SK-N-SH treated with all-trans-retinoic acid at 6 μM for 48 hours (cell line): ENCODE measurements around the gene SUCO.

Experiments used
- ATAC-seq: fragments of 200-7000 bp; cut with Tn5 transposase; 3 replicates; pipeline ENCODE4 v1.9.1; 2020; ENCODE audit warnings: mild to moderate bottlenecking, moderate library complexity
- ARNTL ChIP-seq: fragments of 450-650 bp; formaldehyde crosslinking; IDR thresholded peaks from 2 replicates; pipeline ENCODE4 v1.5.0; 2020; ENCODE audit warnings: low read depth, mild to moderate bottlenecking, moderate library complexity, borderline replicate concordance
- BACH2 ChIP-seq: fragments of 250-450 bp; sonication (Bioruptor Pico); IDR thresholded peaks from 2 replicates; pipeline ENCODE4 v1.9.0; 2021; ENCODE audit warnings: mild to moderate bottlenecking, borderline replicate concordance
- CREB5 ChIP-seq: fragments of 250-450 bp; sonication (Bioruptor Pico); IDR thresholded peaks from 2 replicates; pipeline ENCODE4 v1.5.1; 2020; ENCODE audit warnings: low read depth, mild to moderate bottlenecking, moderate library complexity
- CSRNP3 ChIP-seq: fragments of 250-450 bp; sonication (Bioruptor Pico); IDR thresholded peaks from 2 replicates; pipeline ENCODE4 v1.5.1; 2021; ENCODE audit warnings: mild to moderate bottlenecking, moderate library complexity
- ESRRG ChIP-seq: fragments of 250-450 bp; sonication (Bioruptor Pico); IDR thresholded peaks from 2 replicates; pipeline ENCODE4 v1.6.1; 2021; ENCODE audit warnings: mild to moderate bottlenecking
- GLIS3 ChIP-seq: fragments of 250-450 bp; sonication (Bioruptor Pico); IDR thresholded peaks from 2 replicates; pipeline ENCODE4 v1.5.0; 2020; ENCODE audit warnings: mild to moderate bottlenecking, moderate library complexity
- ISL1 ChIP-seq: fragments of 250-450 bp; sonication (Bioruptor Pico); IDR thresholded peaks from 2 replicates; pipeline ENCODE4 v2.1.2; 2022; ENCODE audit warnings: mild to moderate bottlenecking, moderate library complexity
- PATZ1 ChIP-seq: fragments of 250-450 bp; sonication (Bioruptor Pico); IDR thresholded peaks from 2 replicates; pipeline ENCODE4 v1.8.0; 2020; ENCODE audit warnings: mild to moderate bottlenecking, moderate library complexity, borderline replicate concordance
- POU6F1 ChIP-seq: fragments of 250-450 bp; sonication (Bioruptor Pico); IDR thresholded peaks from 2 replicates; pipeline ENCODE4 v1.8.0; 2021; ENCODE audit warnings: low read depth, mild to moderate bottlenecking, moderate library complexity, borderline replicate concordance
- PPARA ChIP-seq: fragments of 250-450 bp; sonication (Bioruptor Pico); IDR thresholded peaks from 2 replicates; pipeline ENCODE4 v1.5.0; 2020; ENCODE audit warnings: mild to moderate bottlenecking, borderline replicate concordance
- RARB ChIP-seq: fragments of 250-450 bp; sonication (Bioruptor Pico); IDR thresholded peaks from 2 replicates; pipeline ENCODE4 v1.8.0; 2021; ENCODE audit warnings: mild to moderate bottlenecking, moderate library complexity
- SNAI2 ChIP-seq: fragments of 250-450 bp; sonication (Bioruptor Pico); IDR thresholded peaks from 2 replicates; pipeline ENCODE4 v1.5.0; 2020; ENCODE audit warnings: mild to moderate bottlenecking, moderate library complexity
- TCF4 ChIP-seq: fragments of 250-450 bp; sonication (Bioruptor Pico); IDR thresholded peaks from 2 replicates; pipeline ENCODE4 v1.8.0; 2021; ENCODE audit warnings: mild to moderate bottlenecking, moderate library complexity, borderline replicate concordance
- TOX ChIP-seq: fragments of 250-450 bp; sonication (Bioruptor Pico); IDR thresholded peaks from 2 replicates; pipeline ENCODE4 v1.8.0; 2021; ENCODE audit warnings: mild to moderate bottlenecking, moderate library complexity, borderline replicate concordance
- TSHZ2 ChIP-seq: fragments of 250-450 bp; sonication (Bioruptor Pico); IDR thresholded peaks from 2 replicates; pipeline ENCODE4 v1.5.0; 2020; ENCODE audit warnings: mild to moderate bottlenecking, moderate library complexity
- ZC3H10 ChIP-seq: fragments of 250-450 bp; sonication (Bioruptor Pico); IDR thresholded peaks from 2 replicates; pipeline ENCODE4 v1.5.1; 2021; ENCODE audit warnings: mild to moderate bottlenecking, moderate library complexity
- ZFP3 ChIP-seq: fragments of 250-450 bp; sonication (Bioruptor Pico); IDR thresholded peaks from 2 replicates; pipeline ENCODE4 v1.5.0; 2020; ENCODE audit warnings: mild to moderate bottlenecking, moderate library complexity
- ZFP30 ChIP-seq: fragments of 450-650 bp; formaldehyde crosslinking; IDR thresholded peaks from 2 replicates; pipeline ENCODE4 v1.5.0; 2022; ENCODE audit warnings: mild to moderate bottlenecking, moderate library complexity
- ZNF565 ChIP-seq: fragments of 450-650 bp; formaldehyde crosslinking; conservative IDR thresholded peaks from 2 replicates; pipeline ENCODE4 v1.5.0; 2020; ENCODE audit warnings: low read depth, mild to moderate bottlenecking, moderate library complexity
- ZNF70 ChIP-seq: fragments of 450-650 bp; formaldehyde crosslinking; IDR thresholded peaks from 2 replicates; pipeline ENCODE4 v1.5.0; 2020; ENCODE audit warnings: mild to moderate bottlenecking, moderate library complexity
- ZNF8 ChIP-seq: fragments of 450-650 bp; formaldehyde crosslinking; IDR thresholded peaks from 2 replicates; pipeline ENCODE4 v1.5.0; 2020; ENCODE audit warnings: mild to moderate bottlenecking, moderate library complexity

The SUCO gene

GRCh38 chr1:172537827-172538391 is 5.0 kb downstream of the SUCO start:
- TF ChIP-seq ZNF565 (CRISPR knock-in tag) (no peak), BACH2 (CRISPR knock-in tag) (no peak), PPARA (no peak)
- no peak for ATAC-seq

- ATAC-seq = no peak
- TF ChIP-seq CSRNP3 (CRISPR knock-in tag) = no peak
- no peak for TF ChIP-seq ZFP3 (CRISPR knock-in tag)
- no peak for TF ChIP-seq TSHZ2
- TF ChIP-seq SNAI2 (CRISPR knock-in tag) = no peak
- no peak for TF ChIP-seq TCF4 (CRISPR knock-in tag)
- no peak for TF ChIP-seq ARNTL (CRISPR knock-in tag)
- TF ChIP-seq GLIS3 (CRISPR knock-in tag) = no peak
- TF ChIP-seq ISL1 (CRISPR knock-in tag) = no peak
- TF ChIP-seq BACH2 (CRISPR knock-in tag) = no peak
- TF ChIP-seq ESRRG (CRISPR knock-in tag) = no peak
- no peak for TF ChIP-seq PATZ1 (CRISPR knock-in tag)
- TF ChIP-seq ZFP30 = no peak
- TF ChIP-seq PPARA = no peak
- no peak for TF ChIP-seq ZNF565 (CRISPR knock-in tag)
- no peak for TF ChIP-seq ZC3H10 (CRISPR knock-in tag)
- TF ChIP-seq CREB5 (CRISPR knock-in tag) = no peak
- TF ChIP-seq RARB (CRISPR knock-in tag) = no peak
- no peak for TF ChIP-seq TOX (CRISPR knock-in tag)
- TF ChIP-seq POU6F1 (CRISPR knock-in tag) = no peak
- TF ChIP-seq ZNF8 (CRISPR knock-in tag) = no peak
Observed at GRCh38 chr1:172540635-172541034, 7.7 kb downstream of the SUCO start.

- no peak for ATAC-seq
- no peak for TF ChIP-seq TSHZ2
- no peak for TF ChIP-seq ISL1 (CRISPR knock-in tag)
- no peak for TF ChIP-seq ARNTL (CRISPR knock-in tag)
- TF ChIP-seq ZNF70 (CRISPR knock-in tag) = no peak
- TF ChIP-seq BACH2 (CRISPR knock-in tag) = no peak
- TF ChIP-seq GLIS3 (CRISPR knock-in tag) = no peak
- TF ChIP-seq POU6F1 (CRISPR knock-in tag) = no peak
- no peak for TF ChIP-seq ZNF8 (CRISPR knock-in tag)
- no peak for TF ChIP-seq ZFP3 (CRISPR knock-in tag)
Observed at GRCh38 chr1:172544481-172545104, 11.6 kb downstream of the SUCO start.
